Activated B cell treated with CpG ODN at 0.5 μM for 24 hours (primary cell): Measurements from ENCODE around the gene ERFL. TPM values are rescaled to one million over a fixed set of nuclear protein-coding genes. Genes with fewer than 3 reads are reported as not detected.

Experiments used
- ATAC-seq: fragments of 200-7000 bp; cut with Tn5 transposase; one replicate; pipeline ENCODE4 v1.10.0; 2021; ENCODE audit warnings: low read depth, mild to moderate bottlenecking, moderate library complexity
- CTCF ChIA-PET: fragments of 350-600 bp; sonication (Branson Sonifier 250); formaldehyde crosslinking; loops from one replicate; lab custom pipeline; 2021; ENCODE audit warnings: antibody characterized with exemption; lab: Charles Lee
- POLR2A ChIA-PET: fragments of 350-600 bp; sonication (Branson Sonifier 250); formaldehyde crosslinking; loops from one replicate; lab custom pipeline; 2021; ENCODE audit warnings: antibody characterized with exemption; lab: Charles Lee
- DNase-seq: peaks from one replicate; pipeline ENCODE4 v3.0.0; 2022
- H3K27ac Mint-ChIP-seq: one replicate; pipeline ENCODE4 v1.8.0; 2020; ENCODE audit warnings: mixed read lengths
- H3K27me3 Mint-ChIP-seq: one replicate; pipeline ENCODE4 v1.8.0; 2021; ENCODE audit warnings: mixed read lengths
- H3K36me3 Mint-ChIP-seq: one replicate; pipeline ENCODE4 v1.8.0; 2021; ENCODE audit warnings: low read depth, mixed read lengths
- H3K4me1 Mint-ChIP-seq: one replicate; pipeline ENCODE4 v1.8.0; 2021; ENCODE audit warnings: mixed read lengths
- H3K4me3 Mint-ChIP-seq: one replicate; pipeline ENCODE4 v1.8.0; 2020; ENCODE audit warnings: mild to moderate bottlenecking, mixed read lengths
- H3K9me3 Mint-ChIP-seq: one replicate; pipeline ENCODE4 v1.8.0; 2020; ENCODE audit warnings: mixed read lengths
- CTCF ChIP-seq: fragments of 200-600 bp; IDR thresholded peaks from one replicate; pipeline ENCODE4 v1.8.0; 2022; ENCODE audit warnings: antibody characterized with exemption, mild to moderate bottlenecking
- intact Hi-C: fragments of 100-400 bp; cut with micrococcal nuclease; formaldehyde crosslinking; loops from one replicate; pipeline ENCODE4 v1.15.1; 2024
- total RNA-seq: library from RNA; stranded (reverse); gene quantifications from 2 replicates; pipeline ENCODE4 v1.2.3, GENCODE V29; 2022

The ERFL gene
- total RNA-seq, 1 donor from 2014 or later, result 1.1 TPM

GRCh38 chr19:41932259-41932719, 4.0 kb upstream of the ERFL start:
- Mint-ChIP-seq H3K27me3 (no peaks in the 10 kb centered on the region), H3K4me1 (peaks cover 64% of the 10 kb centered on the region), H3K4me3 (no peak overlapping the region), H3K27ac (no peak overlapping the region), H3K9me3 (no peaks in the 10 kb centered on the region), H3K36me3 (no peaks in the 10 kb centered on the region)
- POLR2A ChIA-PET, result no interaction called here
- ATAC-seq, result no peak
- no peak for DNase-seq
- intact Hi-C loops, result no loop called here
- CTCF ChIA-PET, result interaction anchor here (2.2 kb wide), 1 partner anchor 59 kb away, joined by 9 read pairs; no protein-coding TSS in a partner anchor
- no peak for TF ChIP-seq CTCF

- ATAC-seq, result peak; percentile 22
- POLR2A ChIA-PET, result interaction anchor here (0.8 to 5.5 kb wide), 6 partner anchors 20 to 71 kb away, joined by 3 to 44 read pairs (median 8); partner anchors contain the start of genes CD79A and RPS19
- TF ChIP-seq CTCF, result no peak
- no peak overlapping the region for H3K4me3 Mint-ChIP-seq
- intact Hi-C loops, result no loop called here
- H3K9me3 Mint-ChIP-seq, result no peaks in the 10 kb centered on the region
- CTCF ChIA-PET, result interaction anchor here (0.9 to 2.2 kb wide), 4 partner anchors 12 to 58 kb away, joined by 3 to 13 read pairs (median 6); no protein-coding TSS in a partner anchor
- H3K27me3 Mint-ChIP-seq, result no peaks in the 10 kb centered on the region
- H3K4me1 Mint-ChIP-seq, result peaks cover 55% of the 10 kb centered on the region
- no peaks in the 10 kb centered on the region for H3K36me3 Mint-ChIP-seq
- H3K27ac Mint-ChIP-seq, result no peak overlapping the region
- DNase-seq, result no peak
Measured at GRCh38 chr19:41930926-41931592, 2.8 kb upstream of the ERFL start.

- ATAC-seq (no peak), DNase-seq (no peak)
- H3K9me3 Mint-ChIP-seq, result no peaks in the 10 kb centered on the region
- no peaks in the 10 kb centered on the region for H3K27me3 Mint-ChIP-seq
- ChIA-PET CTCF (interaction anchor here (0.8 to 1.9 kb wide), 3 partner anchors 13 to 57 kb away, joined by 3 to 13 read pairs (median 3); no protein-coding TSS in a partner anchor), POLR2A (interaction anchor here (0.9 to 5.5 kb wide), 7 partner anchors 22 to 70 kb away, joined by 4 to 44 read pairs (median 13); partner anchors contain the start of genes CD79A and RPS19)
- H3K36me3 Mint-ChIP-seq, result no peaks in the 10 kb centered on the region
- no peak overlapping the region for H3K27ac Mint-ChIP-seq
- intact Hi-C loops, result no loop called here
- peaks cover 53% of the 10 kb centered on the region for H3K4me1 Mint-ChIP-seq
- peak overlapping the region; percentile 41 for H3K4me3 Mint-ChIP-seq
- no peak for TF ChIP-seq CTCF
Measured at GRCh38 chr19:41930322-41930722, 2.1 kb upstream of the ERFL start.

GRCh38 chr19:41929536-41930071, 1.4 kb upstream of the ERFL start:
- ChIA-PET POLR2A (interaction anchor here (1.0 to 5.5 kb wide), 6 partner anchors 29 to 70 kb away, joined by 5 to 44 read pairs (median 15); partner anchors contain the start of genes CD79A and RPS19), CTCF (interaction anchor here (0.8 to 1.9 kb wide), 4 partner anchors 14 to 178 kb away, joined by 3 to 13 read pairs (median 3); no protein-coding TSS in a partner anchor)
- DNase-seq (no peak), ATAC-seq (no peak)
- no peaks in the 10 kb centered on the region for H3K36me3 Mint-ChIP-seq
- intact Hi-C loops, result loop anchor here (1.0 to 2.0 kb wide), 3 partner anchors 15 to 45 kb away; no protein-coding TSS in a partner anchor
- H3K4me1 Mint-ChIP-seq, result peaks cover 45% of the 10 kb centered on the region
- peak overlapping the region; percentile 41 for H3K4me3 Mint-ChIP-seq
- TF ChIP-seq CTCF, result no peak
- H3K9me3 Mint-ChIP-seq, result no peaks in the 10 kb centered on the region
- no peaks in the 10 kb centered on the region for H3K27me3 Mint-ChIP-seq
- H3K27ac Mint-ChIP-seq, result no peak overlapping the region
